Activated naive CD4-positive, alpha-beta T cell treated with anti-CD3 and anti-CD28 coated beads, Interleukin-2, amount 50 U/mL, for 72 hours (primary cell): ENCODE results near the gene HELZ. TPM values are rescaled to one million over a fixed set of nuclear protein-coding genes. Genes with fewer than 3 reads are reported as not detected.
"Not testable (repeated sequence)": the region's sequence is repeated elsewhere in the genome, so short reads cannot be mapped to it uniquely, and the experiment has no call there.

Experiments used
- ATAC-seq, 2 donors: fragments of 150-1000 bp; cut with Tn5 transposase; 2 replicates each; pipeline ENCODE4 v1.10.0; 2021; ENCODE audit warnings: mild to moderate bottlenecking in 2 of 2, moderate library complexity in 2 of 2
- DNase-seq, 2 donors: peaks; one replicate each; pipeline ENCODE4 v3.0.0; 2021 to 2022; ENCODE audit warnings: low spot score in 2 of 2
- H3K27ac Mint-ChIP-seq, 2 donors: one replicate each; pipeline ENCODE4 v1.8.0; 2022; ENCODE audit warnings: mild to moderate bottlenecking in 2 of 2, mixed read lengths in 2 of 2
- H3K36me3 Mint-ChIP-seq, 2 donors: one replicate each; pipeline ENCODE4 v1.8.0; 2022; ENCODE audit warnings: mixed read lengths in 2 of 2
- H3K9me3 Mint-ChIP-seq, 2 donors: one replicate each; pipeline ENCODE4 v1.8.0; 2022; ENCODE audit warnings: mixed read lengths in 2 of 2
- total RNA-seq, 2 donors: library from RNA; stranded (reverse); gene quantifications; one replicate each; pipeline ENCODE4 v1.2.3, GENCODE V29; 2022

Gene HELZ
- total RNA-seq, 2 donors from 2014 or later: 42.9 to 88.8 TPM

- DNase-seq (no peak), ATAC-seq (no peak)
- Mint-ChIP-seq H3K9me3 (no peaks in the 10 kb centered on the region), H3K27ac (no peak overlapping the region), H3K36me3 (no peaks in the 10 kb centered on the region)
Measured at GRCh38 chr17:67126983-67127382, 118.0 kb downstream of the HELZ start.

GRCh38 chr17:67126543-67126942 lies 118.5 kb downstream of the HELZ start:
- ATAC-seq: not testable (repeated sequence)

GRCh38 chr17:67125924-67126323 lies 119.1 kb downstream of the HELZ start:
- Mint-ChIP-seq H3K36me3 (peaks cover 0 to 6% of the 10 kb centered on the region in 2 donors), H3K27ac (no peak overlapping the region), H3K9me3 (no peaks in the 10 kb centered on the region)
- ATAC-seq (no peak), DNase-seq (no peak)

More at GRCh38 chr17:67126543-67126942, 118.5 kb downstream of the HELZ start:
- not testable (repeated sequence) for H3K9me3 Mint-ChIP-seq, H3K36me3 Mint-ChIP-seq, DNase-seq, H3K27ac Mint-ChIP-seq

GRCh38 chr17:67125417-67125816 lies 119.6 kb downstream of the HELZ start:
- DNase-seq (no peak), ATAC-seq (no peak)
- H3K36me3 Mint-ChIP-seq: peaks cover 2 to 11% of the 10 kb centered on the region in 2 donors

GRCh38 chr17:67124450-67125148 lies 120.4 kb downstream of the HELZ start:
- H3K36me3 Mint-ChIP-seq: peaks cover 5 to 17% of the 10 kb centered on the region in 2 donors
- H3K9me3 Mint-ChIP-seq: no peaks in the 10 kb centered on the region
- no peak overlapping the region for H3K27ac Mint-ChIP-seq
- ATAC-seq (no peak), DNase-seq (no peak)

More at GRCh38 chr17:67125417-67125816, 119.6 kb downstream of the HELZ start:
- Mint-ChIP-seq H3K9me3 (no peaks in the 10 kb centered on the region), H3K27ac (no peak overlapping the region)

- Mint-ChIP-seq H3K36me3 (peaks cover 5 to 25% of the 10 kb centered on the region in 2 donors), H3K27ac (no peak overlapping the region)
- DNase-seq: no peak
Measured at GRCh38 chr17:67123699-67124098, 121.3 kb downstream of the HELZ start.

GRCh38 chr17:67121316-67121891 lies 123.6 kb downstream of the HELZ start:
- H3K9me3 Mint-ChIP-seq: peaks cover 2% of the 10 kb centered on the region in 2 donors
- no peak for DNase-seq
- peaks cover 18 to 48% of the 10 kb centered on the region in 2 donors for H3K36me3 Mint-ChIP-seq
- peak overlapping the region in 1 of 2 donors; percentile 72 for H3K27ac Mint-ChIP-seq
- ATAC-seq: no peak

More at GRCh38 chr17:67123699-67124098, 121.3 kb downstream of the HELZ start:
- ATAC-seq: peak in 1 of 2 donors; percentile 40
- H3K9me3 Mint-ChIP-seq: no peaks in the 10 kb centered on the region

GRCh38 chr17:67119102-67119501 lies 125.9 kb downstream of the HELZ start:
- DNase-seq (no peak), ATAC-seq (no peak)
- H3K27ac Mint-ChIP-seq: no peak overlapping the region
- H3K9me3 Mint-ChIP-seq: peaks cover 3 to 13% of the 10 kb centered on the region in 2 donors
- H3K36me3 Mint-ChIP-seq: peaks cover 31 to 65% of the 10 kb centered on the region in 2 donors

GRCh38 chr17:67116045-67116575 lies 128.9 kb downstream of the HELZ start:
- peaks cover 45 to 75% of the 10 kb centered on the region in 2 donors for H3K36me3 Mint-ChIP-seq
- ATAC-seq: no peak
- peaks cover 3 to 13% of the 10 kb centered on the region in 2 donors for H3K9me3 Mint-ChIP-seq
- no peak for DNase-seq
- no peak overlapping the region for H3K27ac Mint-ChIP-seq

GRCh38 chr17:67115401-67115800 lies 129.6 kb downstream of the HELZ start:
- H3K36me3 Mint-ChIP-seq: peaks cover 44 to 68% of the 10 kb centered on the region in 2 donors

GRCh38 chr17:67113486-67113885 lies 131.5 kb downstream of the HELZ start:
- Mint-ChIP-seq H3K9me3 (peaks cover 3 to 13% of the 10 kb centered on the region in 2 donors), H3K27ac (no peak overlapping the region), H3K36me3 (peaks cover 40 to 56% of the 10 kb centered on the region in 2 donors)
- DNase-seq (no peak), ATAC-seq (no peak)

More at GRCh38 chr17:67115401-67115800, 129.6 kb downstream of the HELZ start:
- no peak for DNase-seq
- peaks cover 3 to 13% of the 10 kb centered on the region in 2 donors for H3K9me3 Mint-ChIP-seq
- ATAC-seq: no peak
- no peak overlapping the region for H3K27ac Mint-ChIP-seq

GRCh38 chr17:67111808-67112207 lies 133.2 kb downstream of the HELZ start:
- ATAC-seq (no peak), DNase-seq (no peak)
- no peak overlapping the region for H3K27ac Mint-ChIP-seq
- peaks cover 39 to 54% of the 10 kb centered on the region in 2 donors for H3K36me3 Mint-ChIP-seq
- H3K9me3 Mint-ChIP-seq: peaks cover 3 to 13% of the 10 kb centered on the region in 2 donors

GRCh38 chr17:67111327-67111726 lies 133.7 kb downstream of the HELZ start:
- no peak for DNase-seq
- Mint-ChIP-seq H3K27ac (no peak overlapping the region), H3K9me3 (peaks cover 1 to 10% of the 10 kb centered on the region in 2 donors), H3K36me3 (peaks cover 35 to 54% of the 10 kb centered on the region in 2 donors)
- ATAC-seq: no peak

- ATAC-seq (no peak), DNase-seq (no peak)
- peaks cover 28 to 47% of the 10 kb centered on the region in 2 donors for H3K36me3 Mint-ChIP-seq
- no peak overlapping the region for H3K27ac Mint-ChIP-seq
- peaks cover 0 to 4% of the 10 kb centered on the region in 2 donors for H3K9me3 Mint-ChIP-seq
Measured at GRCh38 chr17:67110619-67111018, 134.4 kb downstream of the HELZ start.

- ATAC-seq (no peak), DNase-seq (no peak)
- H3K27ac Mint-ChIP-seq: no peak overlapping the region
- H3K36me3 Mint-ChIP-seq: peaks cover 23 to 42% of the 10 kb centered on the region in 2 donors
- H3K9me3 Mint-ChIP-seq: no peaks in the 10 kb centered on the region
Measured at GRCh38 chr17:67109111-67109510, 135.9 kb downstream of the HELZ start.

GRCh38 chr17:67107811-67108775 lies 136.9 kb downstream of the HELZ start:
- DNase-seq (no peak), ATAC-seq (no peak)
- Mint-ChIP-seq H3K9me3 (no peaks in the 10 kb centered on the region), H3K27ac (no peak overlapping the region), H3K36me3 (peaks cover 21 to 42% of the 10 kb centered on the region in 2 donors)
